ENCODE measurements around the gene CLSTN1.
A peak's percentile ranks its signal among the peaks of the same experiment; 100 is the strongest.

CLSTN1 gene

GRCh38 chr1:9823943-9824701 lies at the start of gene CLSTN1:
CLSTN1 (minus strand) TSS chr1:9823965; CDS start chr1:9823733, 232 bp downstream.
- peak; percentile 72 for DNase-seq (ENCODE audit: low read depth)

- no peak for DNase-seq (ENCODE audit: low read depth)
These were observed 49.6 kb upstream of the CLSTN1 start for GRCh38 chr1:9873385-9873784.

DNA sequence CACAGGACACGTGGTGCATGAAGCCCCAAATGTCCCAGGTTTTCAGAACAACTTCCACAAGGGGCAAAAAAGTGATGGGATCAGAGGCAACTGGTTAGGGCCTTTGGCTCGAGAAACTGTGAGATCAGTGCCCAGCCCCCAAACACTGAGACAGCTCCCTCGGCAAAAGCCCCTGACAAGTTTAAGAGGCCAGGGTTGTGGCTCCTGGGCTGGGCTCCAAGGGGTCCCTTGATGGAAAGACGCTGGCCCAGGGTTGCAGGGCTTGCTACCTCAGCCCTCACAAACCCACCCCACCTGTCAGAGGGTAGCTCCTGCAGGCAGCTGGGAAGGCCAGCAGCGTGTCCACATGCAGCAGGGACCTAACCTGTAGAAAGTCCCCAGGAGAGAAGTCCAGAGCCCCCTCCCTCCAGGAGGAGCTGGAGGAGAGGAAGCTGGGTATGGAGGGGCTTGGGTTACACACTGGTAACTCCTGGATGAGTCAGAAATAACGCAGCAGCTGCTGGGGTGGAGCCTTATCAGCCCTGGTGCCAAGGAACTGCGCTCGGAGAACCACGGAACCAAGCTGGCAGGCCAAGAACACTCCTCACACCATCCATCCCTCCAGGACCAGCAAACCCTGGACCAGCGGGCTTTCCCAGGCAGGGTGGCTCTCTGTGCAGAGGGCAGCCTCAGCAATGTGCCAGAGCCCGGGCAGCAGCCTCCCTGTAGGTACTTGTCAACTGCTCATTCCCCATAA lies 48.8 kb upstream of the CLSTN1 start:
- no peak for DNase-seq (ENCODE audit: low read depth)

GRCh38 chr1:9871707-9872425 lies 48.1 kb upstream of the CLSTN1 start:
- DNase-seq (ENCODE audit: low read depth): no peak

DNA sequence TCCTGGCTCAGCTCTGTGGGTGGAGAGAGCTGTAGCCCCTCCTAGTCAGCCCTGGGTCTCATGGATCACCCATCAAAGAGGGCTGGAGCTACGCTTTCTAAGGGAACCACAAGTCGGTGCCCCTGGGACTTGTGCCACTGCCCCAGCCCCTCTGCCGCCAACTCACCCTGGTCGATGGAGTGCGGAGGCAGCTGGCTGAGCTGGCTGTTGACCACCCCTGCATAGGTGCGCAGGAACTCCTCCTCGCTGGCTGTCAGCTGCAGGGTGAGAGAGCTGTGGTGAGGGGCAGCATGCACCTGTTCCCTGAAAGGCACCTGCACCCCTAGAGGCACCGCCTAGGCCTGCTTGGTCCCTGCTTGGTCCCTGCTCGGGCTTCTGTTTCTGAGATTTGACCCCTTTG lies 47.3 kb upstream of the CLSTN1 start:
- DNase-seq (ENCODE audit: low read depth): no peak

DNA sequence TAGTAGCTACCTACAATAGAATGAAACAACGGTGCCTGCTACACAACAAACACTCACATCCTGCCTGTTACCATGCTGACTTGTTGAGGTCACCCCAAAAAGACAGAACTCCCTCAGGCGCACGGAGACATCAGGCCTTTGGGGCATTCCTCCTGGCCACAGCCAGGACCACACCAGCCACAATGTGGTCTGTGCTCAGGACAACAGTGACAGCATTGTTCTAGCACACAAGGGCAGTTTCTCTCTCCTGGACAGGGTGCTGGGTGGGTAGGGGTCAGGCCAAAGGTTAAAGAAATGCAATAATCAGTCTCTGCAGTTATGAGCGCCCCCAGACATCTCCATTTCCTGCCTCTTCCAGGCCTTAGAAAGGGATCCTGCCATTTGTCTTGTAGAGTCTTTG lies 46.8 kb upstream of the CLSTN1 start:
- DNase-seq (ENCODE audit: low read depth): no peak

- DNase-seq (ENCODE audit: low read depth): no peak
These were observed 46.1 kb upstream of the CLSTN1 start for GRCh38 chr1:9869831-9870251.

GRCh38 chr1:9868244-9868590 lies 44.5 kb upstream of the CLSTN1 start:
- DNase-seq (ENCODE audit: low read depth): no peak

- DNase-seq (ENCODE audit: low read depth): peak; percentile 57
These were observed 43.9 kb upstream of the CLSTN1 start for GRCh38 chr1:9867408-9868243.

DNA sequence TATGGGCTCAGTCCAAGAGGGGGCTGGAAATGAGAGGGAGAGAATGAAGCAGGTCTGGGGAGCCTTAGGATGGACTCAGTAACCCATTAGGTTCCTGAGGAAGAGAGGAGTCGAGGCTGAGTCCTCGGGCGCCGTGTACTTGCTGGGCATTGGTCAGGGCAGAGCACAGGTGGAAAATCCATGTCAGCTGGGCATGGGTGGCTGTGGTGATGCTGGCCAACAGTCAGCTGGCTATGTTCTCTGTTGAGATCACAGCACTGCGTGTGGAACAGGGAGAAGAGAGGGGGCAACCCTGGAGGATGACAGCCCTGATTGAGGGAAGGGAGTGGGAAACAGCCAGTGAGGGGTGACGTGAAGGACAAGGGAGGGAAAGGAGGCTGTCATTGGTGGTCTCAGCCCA lies 43.1 kb upstream of the CLSTN1 start:
- no peak for DNase-seq (ENCODE audit: low read depth)

DNA sequence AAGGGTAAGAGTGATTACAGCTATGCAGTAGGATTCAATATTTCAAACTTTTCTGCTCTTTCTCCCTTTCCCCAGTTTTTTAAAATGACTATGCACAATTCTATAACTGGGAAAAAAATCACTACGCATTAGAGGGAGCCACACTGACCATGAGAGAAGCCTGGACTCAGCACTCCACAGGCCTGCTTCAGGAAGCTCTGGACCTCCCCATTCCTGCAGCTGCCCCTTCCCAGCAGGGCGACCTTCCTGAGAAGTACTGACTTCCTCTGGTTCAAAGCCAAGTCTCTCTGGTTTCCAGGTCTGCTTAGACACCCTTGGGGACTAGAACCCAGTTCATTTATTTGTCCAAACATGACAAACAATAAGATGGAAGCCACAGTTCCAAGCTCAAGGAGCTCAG lies 42.0 kb upstream of the CLSTN1 start:
- no peak for DNase-seq (ENCODE audit: low read depth)

DNA sequence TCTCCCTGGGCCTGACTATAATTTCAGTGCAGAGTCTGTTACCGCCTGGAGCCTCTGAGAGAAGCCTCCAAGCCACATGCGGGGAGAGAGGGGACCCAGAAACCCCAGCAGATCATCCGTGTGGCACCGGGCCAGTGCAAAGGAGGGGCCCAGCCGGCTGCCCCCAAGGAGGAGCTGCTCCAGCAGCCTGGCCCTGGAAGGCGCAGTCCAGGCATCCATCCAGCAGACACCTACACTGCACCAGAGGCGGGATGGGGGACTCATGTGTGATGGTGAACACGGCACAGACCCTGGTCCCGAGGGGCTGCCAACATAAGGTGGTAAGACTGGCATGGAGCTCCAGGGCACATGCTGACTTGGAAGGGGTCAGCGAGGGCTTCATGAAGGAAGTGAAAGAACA lies 39.6 kb upstream of the CLSTN1 start:
- DNase-seq (ENCODE audit: low read depth): no peak

GRCh38 chr1:9861360-9861759 lies 37.6 kb upstream of the CLSTN1 start:
- DNase-seq (ENCODE audit: low read depth): no peak

GRCh38 chr1:9860887-9861286 lies 37.1 kb upstream of the CLSTN1 start:
- no peak for DNase-seq (ENCODE audit: low read depth)

DNA sequence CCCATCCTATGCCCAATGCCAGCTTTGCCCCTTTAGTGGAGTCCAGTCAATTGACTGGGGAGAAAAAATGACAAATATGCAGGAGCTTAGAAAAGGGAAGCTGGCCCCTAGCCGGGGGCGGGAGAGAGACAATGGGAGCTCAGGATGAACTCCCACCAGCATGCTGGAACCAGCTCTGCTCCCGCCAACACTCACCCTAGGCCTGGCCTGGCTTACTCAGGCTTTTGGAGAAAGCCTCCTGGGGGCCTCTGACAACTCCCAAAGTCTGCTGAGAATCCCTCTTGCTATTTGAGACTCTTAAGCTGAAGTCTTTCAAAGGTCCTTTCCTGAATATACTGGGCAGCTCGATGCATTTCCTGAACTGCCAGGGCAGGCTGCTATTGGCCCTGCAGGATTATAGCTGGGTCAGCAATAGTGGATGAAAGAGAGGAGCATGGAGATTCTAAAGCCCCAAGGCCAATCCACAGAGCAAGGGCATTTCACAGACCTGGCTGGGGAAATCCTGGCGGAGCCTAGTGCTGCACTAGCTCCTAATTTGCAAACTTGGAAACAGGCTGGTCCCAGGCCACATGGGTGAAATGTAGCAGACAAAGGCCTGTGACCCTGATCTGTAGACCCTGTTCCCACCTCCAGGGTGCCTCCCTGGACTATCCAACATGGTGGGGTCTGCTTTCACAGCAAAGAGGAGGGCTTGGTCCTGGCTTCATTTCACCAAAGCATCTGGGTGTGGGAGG lies 35.7 kb upstream of the CLSTN1 start:
- no peak for DNase-seq (ENCODE audit: low read depth)

DNA sequence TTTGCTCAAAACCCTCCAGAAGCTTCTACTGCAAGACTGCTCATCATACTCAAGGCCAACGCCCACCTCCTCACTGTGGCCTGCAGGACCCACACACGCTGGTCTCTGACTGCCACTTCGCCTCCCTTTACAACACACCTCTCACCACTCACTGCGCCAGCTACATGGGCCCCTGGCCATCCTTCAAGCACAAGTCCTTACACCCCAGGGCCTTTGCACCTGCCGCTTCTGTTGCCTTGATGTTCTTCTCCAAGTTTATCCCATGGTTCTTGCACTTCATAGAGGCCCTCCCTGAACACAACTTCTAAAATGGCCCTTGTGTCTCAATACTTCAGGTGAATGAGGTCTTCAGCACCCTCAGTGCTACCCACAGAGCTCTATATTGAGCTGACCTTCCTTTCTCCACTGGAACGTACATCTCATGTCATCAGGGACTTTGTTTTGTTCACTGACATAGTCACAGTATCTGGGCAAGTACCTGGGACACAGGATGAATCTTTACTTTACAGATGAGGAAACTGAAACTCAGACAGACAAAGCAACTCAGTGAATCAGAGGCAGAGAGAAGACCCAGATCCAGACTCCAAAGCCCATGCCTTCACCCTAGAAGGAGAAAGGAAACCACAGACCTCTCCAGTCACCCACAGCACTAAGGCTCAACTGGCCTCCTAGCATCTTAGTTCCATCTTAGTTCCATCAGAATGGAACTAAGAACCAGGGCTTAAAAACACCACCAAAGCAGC lies 34.7 kb upstream of the CLSTN1 start:
- no peak for DNase-seq (ENCODE audit: low read depth)

DNA sequence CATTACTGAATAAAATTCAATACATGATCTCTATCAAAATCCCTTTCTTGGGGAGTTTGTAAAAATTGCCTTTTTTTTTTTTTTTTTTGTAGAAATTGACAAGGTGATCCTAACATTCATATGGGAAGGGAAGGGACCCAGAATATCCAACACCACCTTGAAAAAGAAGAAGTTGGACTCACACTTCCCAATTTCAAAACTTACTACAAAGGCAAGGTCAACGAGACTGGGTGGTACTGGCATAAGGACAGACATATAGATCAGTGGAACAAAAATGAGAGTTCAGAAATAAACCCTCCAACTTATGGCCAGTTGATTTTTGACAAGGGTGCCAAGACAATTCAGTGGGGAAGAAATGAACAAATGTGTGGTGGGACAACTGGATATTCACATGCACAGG lies 31.4 kb upstream of the CLSTN1 start:
- DNase-seq (ENCODE audit: low read depth): no peak

DNA sequence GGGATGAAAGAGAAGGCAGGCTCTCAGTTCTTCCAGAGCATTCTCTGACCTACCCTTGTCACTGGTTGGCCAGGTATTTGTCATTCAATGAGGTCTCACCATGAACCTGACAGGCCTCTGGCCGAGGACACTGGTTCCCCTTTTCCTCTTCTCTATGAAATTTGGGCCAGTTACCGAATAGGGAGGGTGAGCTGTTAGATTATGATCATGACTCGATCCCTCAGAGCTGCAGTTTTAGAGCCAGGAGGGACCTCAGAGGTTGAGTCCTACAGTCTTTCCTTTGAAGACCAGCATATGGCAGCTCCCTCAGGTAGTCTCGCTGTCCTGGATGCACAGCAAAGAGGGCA lies 29.5 kb upstream of the CLSTN1 start:
- DNase-seq (ENCODE audit: low read depth): no peak

GRCh38 chr1:9852410-9853248 lies 28.9 kb upstream of the CLSTN1 start:
- no peak for DNase-seq (ENCODE audit: low read depth)

GRCh38 chr1:9852004-9852403 lies 28.2 kb upstream of the CLSTN1 start:
- no peak for DNase-seq (ENCODE audit: low read depth)
